Pancreas (tissue), 10 donors: ENCODE measurements around the gene ECE2. TPM values are rescaled to one million over a fixed set of nuclear protein-coding genes. Genes with fewer than 3 reads are reported as not detected.

Experiments
- ATAC-seq, 4 donors: fragments of 200-7000 bp; cut with Tn5 transposase; one replicate each; pipeline versions ENCODE4 v1.8.0 to v1.9.1; 2020; ENCODE audit warnings: mild to moderate bottlenecking in 4 of 4, moderate library complexity in 4 of 4
- DNase-seq, 6 donors: peaks; one replicate each; pipeline ENCODE4 v3.0.0-alpha.2; 2020
- FAIRE-seq: peaks from 2 replicates; lab custom pipeline; 2012; peaks lifted over from hg19 to GRCh38; lab: Jason Lieb, UNC
- H3K27ac ChIP-seq, 4 donors: fragments of 200-600 bp; sonication (generic); 1 replicate in 3 of 4; 2 replicates in 1 of 4; pipeline versions ENCODE4 v1.5.0 to v1.8.0; 2020
- H3K27me3 ChIP-seq, 4 donors: fragments of 200-600 bp; one replicate each; pipeline ENCODE4 v1.8.0; 2021
- H3K36me3 ChIP-seq, 3 donors: fragments of 200-600 bp; sonication (generic) in 1 of 3; one replicate each; pipeline versions ENCODE4 v1.5.0 to v1.8.0; 2020 to 2021
- H3K4me1 ChIP-seq, 3 donors: fragments of 200-600 bp; one replicate each; pipeline ENCODE4 v1.8.0; 2021
- H3K4me3 ChIP-seq, 4 donors: fragments of 200-600 bp; sonication (generic) in 2 of 4; one replicate each; pipeline versions ENCODE4 v1.5.0 to v1.8.0; 2020 to 2021
- H3K9me3 ChIP-seq, 4 donors: fragments of 200-600 bp; one replicate each; pipeline ENCODE4 v1.8.0; 2021
- CTCF ChIP-seq, 4 donors: fragments of 200-600 bp; sonication (generic) in 3 of 4; IDR thresholded peaks; one replicate each; pipeline versions ENCODE4 v1.5.0 to v1.8.0; 2021; ENCODE audit warnings: antibody characterized with exemption in 4 of 4
- WGBS, 2 donors: extraction: QIAGEN DNeasy Blood & Tissue Kit; methylation state at CpG; one replicate each; pipeline ENCODE4 v1.1.7; 2013; 5-methylcytosine and 5-hydroxymethylcytosine counted together
- intact Hi-C, 3 donors: fragments of 100-400 bp; cut with DNase I; formaldehyde crosslinking; loops; one replicate each; pipeline versions ENCODE4 v1.11.1 to v1.14.2; 2022
- polyA plus RNA-seq, 2 donors: library from polyadenylated mRNA; stranded (reverse); fragments of 200-250 nt; gene quantifications; one replicate each; pipeline ENCODE4 v1.2.3, GENCODE V29; 2013
- total RNA-seq, 6 donors: library from RNA; stranded (reverse); fragmentation: NEBNext Ultra II Directional in 4 of 6; extraction: Animal tissue kit (Norgen Biotek cat#: 25700) in 4 of 6; gene quantifications; one replicate each; pipeline versions ENCODE4 v1.2.1 to v1.2.4, GENCODE V29; 2021 to 2023
- donor health status: healthy with polysubstance abuse.
- donor health status: DM: no; HTN: no; CAD: no; lungs with moderate emphysema.
- donor health status: DM: no; HTN: no; CAD: no.
- donor health status: control.
- donor health status: control.
- donor health status: Bipolar disorder and iron deficiency.
- donor health status: DM: yes; HTN: yes; CAD: no.
- donor health status: DM: no; HTN: no; CAD: no.
- donor health status: DM: no; HTN: no; CAD: no.
- donor health status: DM: yes; HTN: yes; CAD: no.

Gene ECE2
- total and polyA plus RNA-seq, 8 donors = 6.3 to 25.4 (median 8.8) TPM

- H3K4me1 ChIP-seq = peaks cover 0 to 11% (median 0%) of the 10 kb centered on the region in 3 donors
- H3K4me3 ChIP-seq = no peak overlapping the region
- peaks cover 21 to 56% (median 39%) of the 10 kb centered on the region in 3 donors for H3K36me3 ChIP-seq
- no peaks in the 10 kb centered on the region for H3K27me3 ChIP-seq
- no peaks in the 10 kb centered on the region for H3K9me3 ChIP-seq
- TF ChIP-seq CTCF (IDR thresholded peaks at IDR 0.05) = no peak
- DNase-seq (no peak), FAIRE-seq (no peak), ATAC-seq (no peak)
- 77 to 81% methylated on average over 6 of the region's 6 CpGs for WGBS, 2 donors
- H3K27ac ChIP-seq = no peak overlapping the region
- intact Hi-C loops = no loop called here
These were observed 57.4 kb downstream of the ECE2 start for GRCh38 chr3:184333190-184333589.

GRCh38 chr3:184333700-184334099 is 57.9 kb downstream of the ECE2 start:
- peaks cover 21 to 51% (median 35%) of the 10 kb centered on the region in 3 donors for H3K36me3 ChIP-seq

GRCh38 chr3:184334470-184335158 is 58.8 kb downstream of the ECE2 start:
- Histone ChIP-seq H3K27me3 (no peaks in the 10 kb centered on the region), H3K9me3 (no peaks in the 10 kb centered on the region), H3K36me3 (peaks cover 19 to 41% (median 26%) of the 10 kb centered on the region in 3 donors), H3K4me3 (no peak overlapping the region), H3K4me1 (peaks cover 0 to 11% (median 0%) of the 10 kb centered on the region in 3 donors), H3K27ac (peak overlapping the region in 3 of 4 donors; percentile 91 to 93 (median 92))
- DNase-seq (peak in 3 of 6 donors; percentile 13 to 76 (median 49)), FAIRE-seq (no peak), ATAC-seq (no peak)
- WGBS, 2 donors = 83% methylated on average over 15 of the region's 15 CpGs
- TF ChIP-seq CTCF (IDR thresholded peaks at IDR 0.05) = no peak
- intact Hi-C loops = no loop called here

More at GRCh38 chr3:184333700-184334099, 57.9 kb downstream of the ECE2 start:
- Histone ChIP-seq H3K9me3 (no peaks in the 10 kb centered on the region), H3K4me3 (no peak overlapping the region), H3K27me3 (no peaks in the 10 kb centered on the region), H3K4me1 (peaks cover 0 to 11% (median 0%) of the 10 kb centered on the region in 3 donors), H3K27ac (no peak overlapping the region)
- DNase-seq = peak in 1 of 6 donors; percentile 12
- TF ChIP-seq CTCF (IDR thresholded peaks at IDR 0.05) = no peak
- intact Hi-C loops = no loop called here
- ATAC-seq = no peak
- WGBS, 2 donors = 66 to 72% methylated on average over 3 of the region's 3 CpGs
- no peak for FAIRE-seq

DNA sequence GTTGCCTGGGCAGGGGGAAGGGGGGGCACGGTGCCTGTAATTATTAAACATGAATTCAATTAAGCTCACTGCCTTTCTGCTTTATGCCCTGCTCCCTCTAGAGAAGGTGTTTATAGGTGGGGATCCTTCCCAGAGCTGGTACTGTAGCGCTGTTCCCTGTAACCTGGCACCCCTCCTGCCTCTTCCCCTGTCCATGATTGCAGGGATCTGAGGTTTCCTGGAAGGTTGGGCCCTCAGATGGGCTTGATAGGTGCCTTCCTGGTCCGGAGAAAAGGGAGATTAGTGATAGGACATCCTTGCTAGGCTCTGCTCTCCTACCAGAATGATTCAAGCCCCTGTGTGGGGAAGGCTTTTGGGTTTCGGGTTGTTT is 59.5 kb downstream of the ECE2 start:
- ATAC-seq = peak; percentile 7 to 14 (median 10)

More for the DNA sequence above, 59.5 kb downstream of the ECE2 start:
- H3K9me3 ChIP-seq = no peaks in the 10 kb centered on the region
- H3K4me1 ChIP-seq = peaks cover 0 to 11% (median 0%) of the 10 kb centered on the region in 3 donors
- FAIRE-seq = no peak
- DNase-seq = peak in 2 of 6 donors; percentile 19 to 34
- intact Hi-C loops = no loop called here
- WGBS, 2 donors = 37 to 44% methylated on average over 4 of the region's 4 CpGs
- H3K27me3 ChIP-seq = no peaks in the 10 kb centered on the region
- no peak for TF ChIP-seq CTCF (IDR thresholded peaks at IDR 0.05)
- peak overlapping the region; percentile 89 to 93 (median 92) for H3K27ac ChIP-seq
- H3K4me3 ChIP-seq = peak overlapping the region in 2 of 4 donors; percentile 57 to 80
- peaks cover 13 to 39% (median 23%) of the 10 kb centered on the region in 3 donors for H3K36me3 ChIP-seq
